Measurements from ENCODE around the gene ESPL1. TPM values are rescaled to one million over a fixed set of nuclear protein-coding genes. Genes with fewer than 3 reads are reported as not detected.

Gene ESPL1
- total RNA-seq = 2.6 TPM

- Histone ChIP-seq H3K9me3 (ENCODE audit: control insufficient read depth in 3 of 3, low read length in 3 of 3) (no peaks in the 10 kb centered on the region), H3K4me1 (ENCODE audit: control insufficient read depth in 3 of 3, insufficient read depth in 3 of 3, low read length in 3 of 3) (peaks cover 9 to 14% (median 10%) of the 10 kb centered on the region in 3 donors), H3K9ac (ENCODE audit: low read depth in 1 of 3, low read length in 3 of 3) (peak within 1 kb of the TSS; percentile 68 to 82 (median 74)), H3K36me3 (ENCODE audit: control insufficient read depth in 3 of 3, insufficient read depth in 3 of 3, low read length in 3 of 3) (no peaks in the 10 kb centered on the region), H3K4me3 (ENCODE audit: low read length in 3 of 3) (peak within 1 kb of the TSS; percentile 89 to 96 (median 94)), H3K27ac (ENCODE audit: low read depth, low read length) (no peak within 1 kb of the TSS), H3K27me3 (ENCODE audit: control insufficient read depth in 3 of 3, insufficient read depth in 3 of 3, low read length in 3 of 3) (peaks cover 0 to 3% (median 0%) of the 10 kb centered on the region in 3 donors)
Observed at GRCh38 chr12:53267999-53268629, at the start of gene ESPL1. ESPL1 (plus strand) TSS chr12:53268299; CDS start chr12:53268767, 468 bp downstream.

- Histone ChIP-seq H3K4me1 (ENCODE audit: control insufficient read depth in 3 of 3, insufficient read depth in 3 of 3, low read length in 3 of 3) (peaks cover 68 to 78% (median 73%) of the 10 kb centered on the region in 3 donors), H3K4me3 (ENCODE audit: low read length in 3 of 3) (peak overlapping the region; percentile 77 to 94 (median 94)), H3K27ac (ENCODE audit: low read depth, low read length) (peak overlapping the region; percentile 56), H3K9ac (ENCODE audit: low read depth in 1 of 3, low read length in 3 of 3) (peak overlapping the region; percentile 34 to 83 (median 69)), H3K27me3 (ENCODE audit: control insufficient read depth in 3 of 3, insufficient read depth in 3 of 3, low read length in 3 of 3) (no peaks in the 10 kb centered on the region), H3K36me3 (ENCODE audit: control insufficient read depth in 3 of 3, insufficient read depth in 3 of 3, low read length in 3 of 3) (peaks cover 8 to 15% (median 10%) of the 10 kb centered on the region in 3 donors), H3K9me3 (ENCODE audit: control insufficient read depth in 3 of 3, low read length in 3 of 3) (no peaks in the 10 kb centered on the region)
Observed at GRCh38 chr12:53218551-53219291, 49.4 kb upstream of the ESPL1 start.

GRCh38 chr12:53219292-53219955 is 48.7 kb upstream of the ESPL1 start:
- Histone ChIP-seq H3K4me3 (ENCODE audit: low read length in 3 of 3) (peak overlapping the region; percentile 77 to 94 (median 94)), H3K27me3 (ENCODE audit: control insufficient read depth in 3 of 3, insufficient read depth in 3 of 3, low read length in 3 of 3) (no peaks in the 10 kb centered on the region), H3K4me1 (ENCODE audit: control insufficient read depth in 3 of 3, insufficient read depth in 3 of 3, low read length in 3 of 3) (peaks cover 70 to 77% (median 70%) of the 10 kb centered on the region in 3 donors), H3K9ac (ENCODE audit: low read depth in 1 of 3, low read length in 3 of 3) (peak overlapping the region; percentile 34 to 83 (median 69)), H3K27ac (ENCODE audit: low read depth, low read length) (peak overlapping the region; percentile 56), H3K36me3 (ENCODE audit: control insufficient read depth in 3 of 3, insufficient read depth in 3 of 3, low read length in 3 of 3) (peaks cover 3 to 9% (median 4%) of the 10 kb centered on the region in 3 donors), H3K9me3 (ENCODE audit: control insufficient read depth in 3 of 3, low read length in 3 of 3) (no peaks in the 10 kb centered on the region)

- peaks cover 0 to 3% (median under 1%) of the 10 kb centered on the region in 3 donors for H3K36me3 ChIP-seq (ENCODE audit: control insufficient read depth in 3 of 3, insufficient read depth in 3 of 3, low read length in 3 of 3)
- H3K4me1 ChIP-seq (ENCODE audit: control insufficient read depth in 3 of 3, insufficient read depth in 3 of 3, low read length in 3 of 3) = peaks cover 66 to 77% (median 70%) of the 10 kb centered on the region in 3 donors
- H3K9ac ChIP-seq (ENCODE audit: low read depth in 1 of 3, low read length in 3 of 3) = peak overlapping the region; percentile 69 to 96 (median 79)
- no peaks in the 10 kb centered on the region for H3K27me3 ChIP-seq (ENCODE audit: control insufficient read depth in 3 of 3, insufficient read depth in 3 of 3, low read length in 3 of 3)
- peak overlapping the region; percentile 77 to 97 (median 94) for H3K4me3 ChIP-seq (ENCODE audit: low read length in 3 of 3)
- peak overlapping the region; percentile 98 for H3K27ac ChIP-seq (ENCODE audit: low read depth, low read length)
- H3K9me3 ChIP-seq (ENCODE audit: control insufficient read depth in 3 of 3, low read length in 3 of 3) = no peaks in the 10 kb centered on the region
Observed at GRCh38 chr12:53219956-53220693, 48.0 kb upstream of the ESPL1 start.

- H3K27me3 ChIP-seq (ENCODE audit: control insufficient read depth in 3 of 3, insufficient read depth in 3 of 3, low read length in 3 of 3) = no peaks in the 10 kb centered on the region
- H3K4me3 ChIP-seq (ENCODE audit: low read length in 3 of 3) = peak overlapping the region; percentile 77 to 97 (median 94)
- H3K4me1 ChIP-seq (ENCODE audit: control insufficient read depth in 3 of 3, insufficient read depth in 3 of 3, low read length in 3 of 3) = peaks cover 60 to 73% (median 64%) of the 10 kb centered on the region in 3 donors
- no peaks in the 10 kb centered on the region for H3K36me3 ChIP-seq (ENCODE audit: control insufficient read depth in 3 of 3, insufficient read depth in 3 of 3, low read length in 3 of 3)
- H3K9me3 ChIP-seq (ENCODE audit: control insufficient read depth in 3 of 3, low read length in 3 of 3) = no peaks in the 10 kb centered on the region
- peak overlapping the region; percentile 90 to 96 (median 96) for H3K9ac ChIP-seq (ENCODE audit: low read depth in 1 of 3, low read length in 3 of 3)
- peak overlapping the region; percentile 98 for H3K27ac ChIP-seq (ENCODE audit: low read depth, low read length)
Observed at GRCh38 chr12:53220694-53221202, 47.4 kb upstream of the ESPL1 start.

- H3K27ac ChIP-seq (ENCODE audit: low read depth, low read length) = peak overlapping the region; percentile 98
- H3K36me3 ChIP-seq (ENCODE audit: control insufficient read depth in 3 of 3, insufficient read depth in 3 of 3, low read length in 3 of 3) = no peaks in the 10 kb centered on the region
- peak overlapping the region; percentile 77 to 97 (median 94) for H3K4me3 ChIP-seq (ENCODE audit: low read length in 3 of 3)
- no peaks in the 10 kb centered on the region for H3K9me3 ChIP-seq (ENCODE audit: control insufficient read depth in 3 of 3, low read length in 3 of 3)
- peaks cover 53 to 67% (median 59%) of the 10 kb centered on the region in 3 donors for H3K4me1 ChIP-seq (ENCODE audit: control insufficient read depth in 3 of 3, insufficient read depth in 3 of 3, low read length in 3 of 3)
- peak overlapping the region; percentile 90 to 96 (median 96) for H3K9ac ChIP-seq (ENCODE audit: low read depth in 1 of 3, low read length in 3 of 3)
- no peaks in the 10 kb centered on the region for H3K27me3 ChIP-seq (ENCODE audit: control insufficient read depth in 3 of 3, insufficient read depth in 3 of 3, low read length in 3 of 3)
Observed at GRCh38 chr12:53221203-53222080, 46.7 kb upstream of the ESPL1 start.

GRCh38 chr12:53222170-53222721 is 45.9 kb upstream of the ESPL1 start:
- Histone ChIP-seq H3K9ac (ENCODE audit: low read depth in 1 of 3, low read length in 3 of 3) (peak overlapping the region in 1 of 3 donors; percentile 62), H3K9me3 (ENCODE audit: control insufficient read depth in 3 of 3, low read length in 3 of 3) (no peaks in the 10 kb centered on the region), H3K27ac (ENCODE audit: low read depth, low read length) (peak overlapping the region; percentile 98), H3K36me3 (ENCODE audit: control insufficient read depth in 3 of 3, insufficient read depth in 3 of 3, low read length in 3 of 3) (no peaks in the 10 kb centered on the region), H3K27me3 (ENCODE audit: control insufficient read depth in 3 of 3, insufficient read depth in 3 of 3, low read length in 3 of 3) (no peaks in the 10 kb centered on the region), H3K4me3 (ENCODE audit: low read length in 3 of 3) (peak overlapping the region; percentile 45 to 77 (median 60)), H3K4me1 (ENCODE audit: control insufficient read depth in 3 of 3, insufficient read depth in 3 of 3, low read length in 3 of 3) (peaks cover 46 to 59% (median 51%) of the 10 kb centered on the region in 3 donors)

- Histone ChIP-seq H3K27ac (ENCODE audit: low read depth, low read length) (peak overlapping the region; percentile 7), H3K4me1 (ENCODE audit: control insufficient read depth in 3 of 3, insufficient read depth in 3 of 3, low read length in 3 of 3) (peaks cover 41 to 53% (median 46%) of the 10 kb centered on the region in 3 donors), H3K4me3 (ENCODE audit: low read length in 3 of 3) (no peak overlapping the region), H3K36me3 (ENCODE audit: control insufficient read depth in 3 of 3, insufficient read depth in 3 of 3, low read length in 3 of 3) (no peaks in the 10 kb centered on the region), H3K9ac (ENCODE audit: low read depth in 1 of 3, low read length in 3 of 3) (peak overlapping the region in 1 of 3 donors; percentile 33), H3K9me3 (ENCODE audit: control insufficient read depth in 3 of 3, low read length in 3 of 3) (no peaks in the 10 kb centered on the region), H3K27me3 (ENCODE audit: control insufficient read depth in 3 of 3, insufficient read depth in 3 of 3, low read length in 3 of 3) (no peaks in the 10 kb centered on the region)
Observed at GRCh38 chr12:53222806-53223261, 45.3 kb upstream of the ESPL1 start.

Measured in skeletal muscle tissue (tissue), 4 donors.